Measurements from ENCODE around the gene DPYSL5.

DNA sequence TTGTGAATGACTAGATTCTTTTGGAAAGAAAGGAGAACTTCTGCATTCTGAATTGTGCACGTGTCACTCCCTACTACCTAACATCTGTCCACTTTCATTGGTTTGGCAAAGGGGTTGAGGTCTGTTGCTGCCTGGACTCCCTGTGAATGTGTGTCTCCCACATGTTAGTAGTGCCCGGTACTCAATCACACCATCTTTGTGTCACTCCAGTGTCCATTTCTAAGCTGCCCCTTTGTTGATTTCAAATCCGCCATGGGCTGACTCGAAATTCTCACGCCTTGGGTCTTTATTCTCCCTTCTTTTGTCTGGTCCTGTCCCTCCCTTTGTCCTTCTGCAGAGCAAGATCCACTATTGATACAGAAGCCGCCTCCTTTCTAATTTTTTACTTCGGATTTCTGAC is 7.5 kb downstream of the DPYSL5 start:
- TF ChIP-seq, protein P1, sequence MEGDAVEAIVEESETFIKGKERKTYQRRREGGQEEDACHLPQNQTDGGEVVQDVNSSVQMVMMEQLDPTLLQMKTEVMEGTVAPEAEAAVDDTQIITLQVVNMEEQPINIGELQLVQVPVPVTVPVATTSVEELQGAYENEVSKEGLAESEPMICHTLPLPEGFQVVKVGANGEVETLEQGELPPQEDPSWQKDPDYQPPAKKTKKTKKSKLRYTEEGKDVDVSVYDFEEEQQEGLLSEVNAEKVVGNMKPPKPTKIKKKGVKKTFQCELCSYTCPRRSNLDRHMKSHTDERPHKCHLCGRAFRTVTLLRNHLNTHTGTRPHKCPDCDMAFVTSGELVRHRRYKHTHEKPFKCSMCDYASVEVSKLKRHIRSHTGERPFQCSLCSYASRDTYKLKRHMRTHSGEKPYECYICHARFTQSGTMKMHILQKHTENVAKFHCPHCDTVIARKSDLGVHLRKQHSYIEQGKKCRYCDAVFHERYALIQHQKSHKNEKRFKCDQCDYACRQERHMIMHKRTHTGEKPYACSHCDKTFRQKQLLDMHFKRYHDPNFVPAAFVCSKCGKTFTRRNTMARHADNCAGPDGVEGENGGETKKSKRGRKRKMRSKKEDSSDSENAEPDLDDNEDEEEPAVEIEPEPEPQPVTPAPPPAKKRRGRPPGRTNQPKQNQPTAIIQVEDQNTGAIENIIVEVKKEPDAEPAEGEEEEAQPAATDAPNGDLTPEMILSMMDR (conservative IDR thresholded peaks at IDR 0.05; ENCODE audit: low read length), result no peak
- TF ChIP-seq EZH2phosphoT487 (IDR thresholded peaks at IDR 0.05; ENCODE audit: borderline replicate concordance), result no peak
